ENCODE measurements around the gene CCHCR1.
A peak's percentile ranks its signal among the peaks of the same experiment; 100 is the strongest.
"Not testable (repeated sequence)": the region's sequence is repeated elsewhere in the genome, so short reads cannot be mapped to it uniquely, and the experiment has no call there.

Gene CCHCR1, protein sequence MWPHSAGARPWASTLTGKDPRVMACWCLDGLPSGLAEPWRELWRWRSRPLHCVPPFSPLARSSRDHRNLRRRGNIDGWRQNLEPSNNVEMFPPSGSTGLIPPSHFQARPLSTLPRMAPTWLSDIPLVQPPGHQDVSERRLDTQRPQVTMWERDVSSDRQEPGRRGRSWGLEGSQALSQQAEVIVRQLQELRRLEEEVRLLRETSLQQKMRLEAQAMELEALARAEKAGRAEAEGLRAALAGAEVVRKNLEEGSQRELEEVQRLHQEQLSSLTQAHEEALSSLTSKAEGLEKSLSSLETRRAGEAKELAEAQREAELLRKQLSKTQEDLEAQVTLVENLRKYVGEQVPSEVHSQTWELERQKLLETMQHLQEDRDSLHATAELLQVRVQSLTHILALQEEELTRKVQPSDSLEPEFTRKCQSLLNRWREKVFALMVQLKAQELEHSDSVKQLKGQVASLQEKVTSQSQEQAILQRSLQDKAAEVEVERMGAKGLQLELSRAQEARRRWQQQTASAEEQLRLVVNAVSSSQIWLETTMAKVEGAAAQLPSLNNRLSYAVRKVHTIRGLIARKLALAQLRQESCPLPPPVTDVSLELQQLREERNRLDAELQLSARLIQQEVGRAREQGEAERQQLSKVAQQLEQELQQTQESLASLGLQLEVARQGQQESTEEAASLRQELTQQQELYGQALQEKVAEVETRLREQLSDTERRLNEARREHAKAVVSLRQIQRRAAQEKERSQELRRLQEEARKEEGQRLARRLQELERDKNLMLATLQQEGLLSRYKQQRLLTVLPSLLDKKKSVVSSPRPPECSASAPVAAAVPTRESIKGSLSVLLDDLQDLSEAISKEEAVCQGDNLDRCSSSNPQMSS

DNA sequence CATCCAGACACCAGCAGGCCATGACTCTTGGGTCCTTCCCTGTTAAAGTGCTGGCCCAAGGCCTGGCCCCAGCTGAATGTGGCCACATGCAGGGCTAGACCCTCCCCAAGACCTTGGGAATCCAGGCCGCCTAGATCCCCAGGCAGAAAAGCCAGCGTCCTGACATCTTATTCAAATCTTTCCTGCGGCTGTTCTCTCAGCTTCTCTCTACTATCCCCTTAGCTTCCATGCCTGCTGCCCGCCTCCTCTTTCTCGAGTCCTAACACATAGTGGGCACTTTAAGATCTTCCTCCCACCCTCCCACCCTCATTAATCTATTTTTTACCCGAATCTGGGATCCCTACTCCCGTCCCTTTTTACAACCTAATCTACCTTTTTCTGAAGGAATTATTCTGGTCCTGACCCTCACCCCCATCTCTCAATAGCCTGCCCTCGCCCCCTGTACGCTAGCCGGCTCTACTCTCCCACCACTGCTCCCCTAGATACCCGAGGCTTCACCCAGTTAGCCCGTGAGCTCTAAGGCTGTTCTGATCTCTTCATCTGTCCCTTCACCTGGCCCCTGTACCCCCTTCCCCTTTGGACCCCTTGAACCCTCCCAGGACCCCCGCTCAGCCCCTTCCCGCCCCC is at the start of gene CCHCR1:
Gene CCHCR1 (minus strand): TSS at position 290 of the 627 bp plus-strand sequence. CDS start 202 bp downstream, at position 88.
- ChIA-PET POLR2A (ENCODE audit: low non-redundant PET) (no interaction called here), CTCF (interaction anchor here (1.3 kb wide), 1 partner anchor 35 kb away, joined by 7 read pairs; no protein-coding TSS in a partner anchor)
- TF ChIP-seq, protein P1, sequence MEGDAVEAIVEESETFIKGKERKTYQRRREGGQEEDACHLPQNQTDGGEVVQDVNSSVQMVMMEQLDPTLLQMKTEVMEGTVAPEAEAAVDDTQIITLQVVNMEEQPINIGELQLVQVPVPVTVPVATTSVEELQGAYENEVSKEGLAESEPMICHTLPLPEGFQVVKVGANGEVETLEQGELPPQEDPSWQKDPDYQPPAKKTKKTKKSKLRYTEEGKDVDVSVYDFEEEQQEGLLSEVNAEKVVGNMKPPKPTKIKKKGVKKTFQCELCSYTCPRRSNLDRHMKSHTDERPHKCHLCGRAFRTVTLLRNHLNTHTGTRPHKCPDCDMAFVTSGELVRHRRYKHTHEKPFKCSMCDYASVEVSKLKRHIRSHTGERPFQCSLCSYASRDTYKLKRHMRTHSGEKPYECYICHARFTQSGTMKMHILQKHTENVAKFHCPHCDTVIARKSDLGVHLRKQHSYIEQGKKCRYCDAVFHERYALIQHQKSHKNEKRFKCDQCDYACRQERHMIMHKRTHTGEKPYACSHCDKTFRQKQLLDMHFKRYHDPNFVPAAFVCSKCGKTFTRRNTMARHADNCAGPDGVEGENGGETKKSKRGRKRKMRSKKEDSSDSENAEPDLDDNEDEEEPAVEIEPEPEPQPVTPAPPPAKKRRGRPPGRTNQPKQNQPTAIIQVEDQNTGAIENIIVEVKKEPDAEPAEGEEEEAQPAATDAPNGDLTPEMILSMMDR (conservative IDR thresholded peaks at IDR 0.05; ENCODE audit: low read depth): no peak
- no peak for DNase-seq (ENCODE audit: low spot score)
- peak within 1 kb of the TSS; percentile 82 for H3K27ac ChIP-seq

DNA sequence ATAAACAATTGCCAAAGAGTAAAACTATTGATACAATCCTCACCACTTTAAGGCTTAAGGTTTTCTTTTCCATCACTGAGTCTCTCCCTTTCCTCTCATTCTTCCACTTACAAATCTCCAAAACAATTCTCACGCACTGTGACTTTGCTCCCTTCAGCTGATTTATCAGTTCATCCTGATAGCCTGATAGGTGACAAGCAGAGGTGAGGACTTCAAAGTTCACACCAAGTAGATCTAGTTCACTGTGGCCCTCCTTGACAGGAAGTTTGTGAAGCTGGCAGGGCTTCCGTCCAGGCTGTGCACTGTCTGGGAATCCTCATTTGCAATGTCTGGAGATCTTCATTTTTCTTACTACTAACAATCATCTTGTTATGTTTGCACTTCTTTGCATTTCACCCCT is 48.0 kb upstream of the CCHCR1 start:
- CTCF ChIA-PET: no interaction called here
- no peak overlapping the region for H3K27ac ChIP-seq
- TF ChIP-seq, protein P1 (conservative IDR thresholded peaks at IDR 0.05; ENCODE audit: low read depth): no peak
- no peak for DNase-seq (ENCODE audit: low spot score)
- POLR2A ChIA-PET (ENCODE audit: low non-redundant PET): no interaction called here

DNA sequence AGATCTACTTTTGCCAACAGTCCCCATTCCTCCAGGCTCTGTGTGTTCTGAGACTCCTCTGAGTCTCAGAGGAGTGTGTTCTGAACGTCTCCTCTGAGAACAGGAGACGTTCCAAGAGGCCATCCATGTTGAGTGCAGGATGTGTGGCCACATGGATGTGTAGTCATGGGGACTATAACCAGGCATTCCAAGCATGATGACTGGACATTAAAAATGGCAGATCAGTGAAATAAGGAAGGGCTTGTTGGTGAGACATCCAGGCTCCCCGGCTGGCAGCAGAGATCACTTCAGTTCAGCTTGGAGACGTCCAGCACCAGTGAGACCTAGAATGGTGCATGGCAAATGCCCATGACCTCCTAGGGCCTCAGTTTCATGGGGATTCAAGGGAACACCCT is 47.1 kb upstream of the CCHCR1 start:
- H3K27ac ChIP-seq: peak overlapping the region; percentile 78
- TF ChIP-seq, protein P1 (conservative IDR thresholded peaks at IDR 0.05; ENCODE audit: low read depth): no peak
- ChIA-PET POLR2A (ENCODE audit: low non-redundant PET) (no interaction called here), CTCF (no interaction called here)
- no peak for DNase-seq (ENCODE audit: low spot score)

DNA sequence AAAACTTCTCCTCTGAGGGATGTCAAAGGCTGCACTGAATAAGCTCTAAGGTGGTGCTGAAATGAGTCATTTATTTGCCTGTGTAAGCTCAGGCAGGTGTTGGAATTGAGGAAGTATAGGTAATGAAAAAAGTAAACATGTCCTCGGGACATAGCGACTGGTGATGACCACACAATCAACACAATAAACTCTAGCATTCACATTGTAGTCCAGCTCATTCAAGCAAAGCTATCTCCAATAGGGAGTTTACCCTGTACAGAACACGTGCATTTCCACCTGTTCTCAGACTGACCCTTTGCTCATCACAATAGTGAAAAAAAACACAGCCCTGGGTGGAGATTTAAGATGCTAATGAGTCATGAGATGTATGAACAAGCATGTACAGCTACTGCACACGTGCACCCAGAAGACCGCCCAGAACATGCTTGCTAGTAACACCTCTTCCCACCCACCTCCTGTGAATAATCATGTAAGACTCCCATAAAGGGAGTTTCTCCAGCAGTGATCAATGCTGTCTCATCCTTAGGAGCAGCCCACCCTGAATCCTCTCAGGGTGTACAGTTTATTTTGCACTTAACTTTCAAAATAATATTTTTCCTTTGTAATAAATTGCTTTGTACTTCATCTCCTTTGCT is 45.9 kb upstream of the CCHCR1 start:
- TF ChIP-seq, protein P1 (conservative IDR thresholded peaks at IDR 0.05; ENCODE audit: low read depth): no peak
- CTCF ChIA-PET: interaction anchor here (0.6 to 1.1 kb wide), 3 partner anchors 163 to 531 kb away, joined by 3 read pairs; partner anchors contain the start of gene DHX16
- no peak overlapping the region for H3K27ac ChIP-seq
- POLR2A ChIA-PET (ENCODE audit: low non-redundant PET): no interaction called here
- peak; percentile 69 for DNase-seq (ENCODE audit: low spot score)

DNA sequence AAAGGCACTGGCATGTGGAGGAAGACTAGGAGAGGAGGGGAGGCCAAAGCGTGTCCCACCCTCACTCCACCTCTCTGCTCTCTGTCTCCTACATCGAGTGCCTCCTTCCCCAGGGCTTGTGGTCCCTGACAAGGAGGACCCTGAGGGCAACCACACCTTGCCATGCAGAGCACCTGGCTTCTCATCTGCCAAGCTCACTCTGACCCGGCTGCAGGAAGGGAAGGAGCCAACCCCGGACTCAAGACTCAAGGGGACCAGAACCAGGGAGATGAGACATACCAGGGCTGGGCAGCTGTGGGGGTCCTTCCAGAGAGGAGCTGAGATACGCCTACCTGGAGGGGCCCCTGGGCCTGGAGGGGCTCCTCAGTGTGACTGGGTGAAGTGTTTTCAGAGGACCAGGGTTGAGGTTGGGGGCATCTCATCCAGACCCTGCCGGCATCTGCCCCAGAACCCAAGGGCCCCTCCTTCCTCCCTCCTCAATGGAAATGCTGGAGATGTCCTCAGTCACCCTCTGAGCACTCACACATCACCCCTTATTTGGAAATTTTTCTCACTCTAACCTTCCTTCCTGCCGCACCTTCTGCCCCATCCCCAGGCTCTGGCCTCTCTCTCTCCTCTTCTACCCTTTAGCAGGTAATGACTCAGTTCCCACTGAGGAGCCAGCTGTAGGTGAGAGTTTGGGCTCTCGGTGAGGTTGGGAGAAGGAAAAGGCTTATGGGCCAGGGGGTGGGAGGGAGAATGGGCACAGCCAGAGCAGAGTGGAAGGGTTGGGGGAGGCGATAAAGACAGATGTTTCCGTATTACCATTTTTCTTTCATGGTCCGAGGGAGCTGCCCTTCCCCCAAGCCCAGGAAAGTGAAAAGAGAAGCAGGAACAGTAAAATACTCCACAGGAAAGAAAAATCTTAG is 44.9 kb upstream of the CCHCR1 start:
- POLR2A ChIA-PET (ENCODE audit: low non-redundant PET): no interaction called here
- CTCF ChIA-PET: interaction anchor here (0.6 to 1.1 kb wide), 4 partner anchors 164 to 530 kb away, joined by 3 read pairs; partner anchors contain the start of gene DHX16
- peak; percentile 38 for DNase-seq (ENCODE audit: low spot score)
- peak overlapping the region; percentile 77 for H3K27ac ChIP-seq
- TF ChIP-seq, protein P1 (conservative IDR thresholded peaks at IDR 0.05; ENCODE audit: low read depth): no peak

DNA sequence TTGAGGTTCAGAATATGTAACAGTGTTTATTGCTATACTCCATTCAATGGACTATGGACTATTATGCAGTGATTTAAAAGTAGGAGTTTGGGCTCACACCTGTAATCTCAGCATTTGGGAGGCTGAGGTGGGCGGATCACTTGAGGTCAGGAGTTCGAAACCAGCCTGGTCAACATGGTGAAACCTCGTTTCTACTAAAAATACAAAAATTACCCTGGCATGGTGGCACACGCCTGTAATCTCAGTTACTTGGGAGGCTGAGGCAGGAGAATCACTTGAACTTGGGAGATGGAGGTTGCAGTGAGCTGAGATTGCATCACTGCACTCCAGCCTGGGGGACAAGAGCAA is 41.5 kb upstream of the CCHCR1 start:
- POLR2A ChIA-PET (ENCODE audit: low non-redundant PET); CTCF ChIA-PET: not testable (repeated sequence)

More for the DNA sequence above, 41.5 kb upstream of the CCHCR1 start:
- peak overlapping the region; percentile 97 for H3K27ac ChIP-seq
- not testable (repeated sequence) for DNase-seq (ENCODE audit: low spot score)
